Liver (tissue), 9 donors: ENCODE data around the gene BTN1A1. TPM values are rescaled to one million over a fixed set of nuclear protein-coding genes. Genes with fewer than 3 reads are reported as not detected.

Experiments used
- DNase-seq: peaks from one replicate; pipeline ENCODE4 v3.0.0-alpha.2; 2017; ENCODE audit warnings: low spot score
- H3K27ac ChIP-seq, 2 donors: one replicate each; pipeline ENCODE4 v1.7.0; 2013; ENCODE audit warnings: inconsistent platforms in 2 of 2, low read length in 2 of 2, control low read depth in 1 of 2, low read depth in 1 of 2, mild to moderate bottlenecking in 1 of 2
- H3K27me3 ChIP-seq, 4 donors: one replicate each; pipeline versions ENCODE4 v1.6.1 to v1.7.0; 2013; ENCODE audit warnings: low read length in 3 of 4, inconsistent platforms in 1 of 4, mild to moderate bottlenecking in 1 of 4, moderate library complexity in 1 of 4; ENCODE audit not compliant: control insufficient read depth in 4 of 4, insufficient read depth in 4 of 4
- H3K36me3 ChIP-seq, 4 donors: one replicate each; pipeline versions ENCODE4 v1.6.1 to v1.7.0; 2013; ENCODE audit warnings: low read length in 3 of 4, mild to moderate bottlenecking in 3 of 4, low read depth in 1 of 4, moderate library complexity in 1 of 4; ENCODE audit not compliant: control insufficient read depth in 4 of 4, insufficient read depth in 3 of 4
- H3K4me1 ChIP-seq, 4 donors: one replicate each; pipeline versions ENCODE4 v1.6.1 to v1.7.0; 2013; ENCODE audit warnings: low read length in 3 of 4, mild to moderate bottlenecking in 3 of 4, moderate library complexity in 1 of 4; ENCODE audit not compliant: control insufficient read depth in 4 of 4, insufficient read depth in 4 of 4
- H3K4me3 ChIP-seq, 3 donors: one replicate each; pipeline versions ENCODE4 v1.6.1 to v1.7.0; 2013; ENCODE audit warnings: low read length in 3 of 3, control low read depth in 1 of 3, low read depth in 1 of 3, mild to moderate bottlenecking in 1 of 3
- H3K9ac ChIP-seq, 2 donors: one replicate each; pipeline ENCODE4 v1.7.0; 2013; ENCODE audit warnings: low read length in 2 of 2, mild to moderate bottlenecking in 2 of 2, moderate library complexity in 2 of 2, control low read depth in 1 of 2, low read depth in 1 of 2
- H3K9me3 ChIP-seq, 4 donors: one replicate each; pipeline versions ENCODE4 v1.6.1 to v1.7.0; 2013; ENCODE audit warnings: low read length in 3 of 4; ENCODE audit not compliant: control insufficient read depth in 4 of 4
- FOXA1 ChIP-seq: IDR thresholded peaks from 2 replicates; pipeline ENCODE4 v1.6.1; 2016; ENCODE audit warnings: antibody characterized with exemption
- FOXA2 ChIP-seq: IDR thresholded peaks from 2 replicates; pipeline ENCODE4 v1.6.1; 2016; ENCODE audit warnings: antibody characterized with exemption
- HNF4A ChIP-seq, 2 donors: conservative IDR thresholded peaks; 2 replicates each; pipeline ENCODE4 v1.6.1; 2016; ENCODE audit warnings: antibody characterized with exemption in 2 of 2, mild to moderate bottlenecking in 2 of 2
- SP1 ChIP-seq: IDR thresholded peaks from 2 replicates; pipeline ENCODE4 v1.6.1; 2018; ENCODE audit warnings: antibody characterized with exemption, mild to moderate bottlenecking
- YY1 ChIP-seq: IDR thresholded peaks from 2 replicates; pipeline ENCODE4 v1.6.1; 2016; ENCODE audit warnings: antibody characterized with exemption, mild to moderate bottlenecking
- whole genome bisulfite sequencing: extraction: QIAGEN DNeasy Blood & Tissue Kit; methylation state at CpG from one replicate; pipeline ENCODE4 v1.1.7; 2013; 5-methylcytosine and 5-hydroxymethylcytosine counted together
- polyA plus RNA-seq, 2 donors: library from polyadenylated mRNA; stranded (reverse) in 1 of 2; unstranded in 1 of 2; fragments of 200-250 nt in 1 of 2; fragments of >200 nt in 1 of 2; fragmentation: Nextera tagmentation in 1 of 2; extraction: Ambion mirVana in 1 of 2; gene quantifications; one replicate each; pipeline versions ENCODE4 v1.2.1 to v1.2.3, GENCODE V29; 2013 to 2015
- total RNA-seq, 2 donors: library from RNA; depleted of rRNA; stranded (reverse); fragments of >200 nt; gene quantifications; one replicate each; pipeline ENCODE4 v1.2.3, GENCODE V29; 2014
- TF ChIP-seq, protein P1 (sequence below): IDR thresholded peaks from 2 replicates; pipeline ENCODE4 v1.6.1; 2016; ENCODE audit warnings: antibody characterized with exemption
- TF ChIP-seq, protein P2 (sequence below): IDR thresholded peaks from 2 replicates; pipeline ENCODE4 v1.6.1; 2016; ENCODE audit warnings: antibody characterized with exemption, mild to moderate bottlenecking
- TF ChIP-seq, protein P3 (sequence below): fragments of 150-350 bp; IDR thresholded peaks from 2 replicates; pipeline ENCODE4 v1.5.1; 2017; ENCODE audit warnings: improper control_type of control experiment, low read depth, low read length; ENCODE audit not compliant: missing input control
- TF ChIP-seq, protein P4 (sequence below): IDR thresholded peaks from 2 replicates; pipeline ENCODE4 v1.6.1; 2016; ENCODE audit warnings: antibody characterized with exemption
- donor health status: healthy.
- donor health status: healthy.
- donor health status: healthy.
- donor health status: healthy.
- donor health status: healthy.

The BTN1A1 gene
- total and polyA plus RNA-seq, 4 donors = 0.06 TPM; not detected in 3

GRCh38 chr6:26533532-26533931, 33.4 kb downstream of the BTN1A1 start:
- DNase-seq = no peak
- Histone ChIP-seq H3K4me1 (peaks cover 0 to 22% (median 13%) of the 10 kb centered on the region in 4 donors), H3K36me3 (no peaks in the 10 kb centered on the region), H3K27me3 (no peaks in the 10 kb centered on the region), H3K9me3 (no peaks in the 10 kb centered on the region), H3K9ac (no peak overlapping the region), H3K27ac (no peak overlapping the region), H3K4me3 (peak overlapping the region; percentile 73 to 78 (median 74))
- 7% methylated on average over 1 of the region's 1 CpG for WGBS
- TF ChIP-seq HNF4A (conservative IDR thresholded peaks at IDR 0.05) = no peak
- no peak for TF ChIP-seq FOXA1
- TF ChIP-seq, protein P1, sequence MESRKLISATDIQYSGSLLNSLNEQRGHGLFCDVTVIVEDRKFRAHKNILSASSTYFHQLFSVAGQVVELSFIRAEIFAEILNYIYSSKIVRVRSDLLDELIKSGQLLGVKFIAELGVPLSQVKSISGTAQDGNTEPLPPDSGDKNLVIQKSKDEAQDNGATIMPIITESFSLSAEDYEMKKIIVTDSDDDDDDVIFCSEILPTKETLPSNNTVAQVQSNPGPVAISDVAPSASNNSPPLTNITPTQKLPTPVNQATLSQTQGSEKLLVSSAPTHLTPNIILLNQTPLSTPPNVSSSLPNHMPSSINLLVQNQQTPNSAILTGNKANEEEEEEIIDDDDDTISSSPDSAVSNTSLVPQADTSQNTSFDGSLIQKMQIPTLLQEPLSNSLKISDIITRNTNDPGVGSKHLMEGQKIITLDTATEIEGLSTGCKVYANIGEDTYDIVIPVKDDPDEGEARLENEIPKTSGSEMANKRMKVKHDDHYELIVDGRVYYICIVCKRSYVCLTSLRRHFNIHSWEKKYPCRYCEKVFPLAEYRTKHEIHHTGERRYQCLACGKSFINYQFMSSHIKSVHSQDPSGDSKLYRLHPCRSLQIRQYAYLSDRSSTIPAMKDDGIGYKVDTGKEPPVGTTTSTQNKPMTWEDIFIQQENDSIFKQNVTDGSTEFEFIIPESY = no peak

DNA sequence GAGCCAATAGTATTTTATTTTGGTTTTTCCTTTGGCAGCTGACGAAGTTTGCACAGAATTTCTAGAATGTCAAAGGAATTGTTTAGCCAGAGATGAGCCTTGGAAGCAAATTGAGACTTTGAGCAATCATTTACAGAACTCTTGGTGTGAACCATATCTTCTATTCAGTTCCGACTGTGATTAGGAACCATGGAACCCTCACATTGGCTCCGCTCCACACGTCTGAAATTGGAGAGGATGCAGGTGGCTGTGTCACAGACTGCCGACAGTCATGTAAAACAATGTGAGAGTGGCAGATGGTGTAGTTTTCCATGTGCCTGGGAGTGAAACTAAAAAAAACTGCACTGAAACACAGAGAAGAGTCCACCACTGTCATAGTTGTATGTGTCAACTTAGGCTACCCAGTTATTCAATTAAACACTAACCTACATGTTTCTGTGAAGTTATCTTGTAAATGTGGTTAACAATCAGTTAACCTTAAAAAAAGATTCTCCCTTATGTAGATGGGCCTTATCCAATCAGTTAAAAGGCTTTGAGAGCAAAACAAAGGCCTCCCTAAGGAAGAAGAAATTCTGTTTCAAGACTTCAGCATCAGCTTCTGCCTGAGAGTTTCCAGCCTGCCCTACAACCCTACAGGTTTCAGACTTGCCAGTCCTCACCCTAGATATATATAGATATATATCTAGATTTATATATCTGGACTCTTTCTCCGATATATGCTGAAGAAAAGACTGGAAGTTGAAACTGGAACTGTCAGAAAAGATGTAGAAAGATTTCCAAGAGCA, 34.8 kb downstream of the BTN1A1 start:
- DNase-seq = no peak
- Histone ChIP-seq H3K27ac (no peak overlapping the region), H3K9ac (no peak overlapping the region), H3K27me3 (no peaks in the 10 kb centered on the region), H3K4me1 (peaks cover 0 to 27% (median 16%) of the 10 kb centered on the region in 4 donors), H3K4me3 (no peak overlapping the region), H3K9me3 (no peaks in the 10 kb centered on the region), H3K36me3 (no peaks in the 10 kb centered on the region)
- 87% methylated on average over 6 of the region's 6 CpGs for WGBS
- no peak for TF ChIP-seq SP1
- no peak for TF ChIP-seq HNF4A (conservative IDR thresholded peaks at IDR 0.05)
- TF ChIP-seq, protein P2, sequence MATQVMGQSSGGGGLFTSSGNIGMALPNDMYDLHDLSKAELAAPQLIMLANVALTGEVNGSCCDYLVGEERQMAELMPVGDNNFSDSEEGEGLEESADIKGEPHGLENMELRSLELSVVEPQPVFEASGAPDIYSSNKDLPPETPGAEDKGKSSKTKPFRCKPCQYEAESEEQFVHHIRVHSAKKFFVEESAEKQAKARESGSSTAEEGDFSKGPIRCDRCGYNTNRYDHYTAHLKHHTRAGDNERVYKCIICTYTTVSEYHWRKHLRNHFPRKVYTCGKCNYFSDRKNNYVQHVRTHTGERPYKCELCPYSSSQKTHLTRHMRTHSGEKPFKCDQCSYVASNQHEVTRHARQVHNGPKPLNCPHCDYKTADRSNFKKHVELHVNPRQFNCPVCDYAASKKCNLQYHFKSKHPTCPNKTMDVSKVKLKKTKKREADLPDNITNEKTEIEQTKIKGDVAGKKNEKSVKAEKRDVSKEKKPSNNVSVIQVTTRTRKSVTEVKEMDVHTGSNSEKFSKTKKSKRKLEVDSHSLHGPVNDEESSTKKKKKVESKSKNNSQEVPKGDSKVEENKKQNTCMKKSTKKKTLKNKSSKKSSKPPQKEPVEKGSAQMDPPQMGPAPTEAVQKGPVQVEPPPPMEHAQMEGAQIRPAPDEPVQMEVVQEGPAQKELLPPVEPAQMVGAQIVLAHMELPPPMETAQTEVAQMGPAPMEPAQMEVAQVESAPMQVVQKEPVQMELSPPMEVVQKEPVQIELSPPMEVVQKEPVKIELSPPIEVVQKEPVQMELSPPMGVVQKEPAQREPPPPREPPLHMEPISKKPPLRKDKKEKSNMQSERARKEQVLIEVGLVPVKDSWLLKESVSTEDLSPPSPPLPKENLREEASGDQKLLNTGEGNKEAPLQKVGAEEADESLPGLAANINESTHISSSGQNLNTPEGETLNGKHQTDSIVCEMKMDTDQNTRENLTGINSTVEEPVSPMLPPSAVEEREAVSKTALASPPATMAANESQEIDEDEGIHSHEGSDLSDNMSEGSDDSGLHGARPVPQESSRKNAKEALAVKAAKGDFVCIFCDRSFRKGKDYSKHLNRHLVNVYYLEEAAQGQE = no peak
- TF ChIP-seq FOXA2 = no peak
- TF ChIP-seq, protein P3, sequence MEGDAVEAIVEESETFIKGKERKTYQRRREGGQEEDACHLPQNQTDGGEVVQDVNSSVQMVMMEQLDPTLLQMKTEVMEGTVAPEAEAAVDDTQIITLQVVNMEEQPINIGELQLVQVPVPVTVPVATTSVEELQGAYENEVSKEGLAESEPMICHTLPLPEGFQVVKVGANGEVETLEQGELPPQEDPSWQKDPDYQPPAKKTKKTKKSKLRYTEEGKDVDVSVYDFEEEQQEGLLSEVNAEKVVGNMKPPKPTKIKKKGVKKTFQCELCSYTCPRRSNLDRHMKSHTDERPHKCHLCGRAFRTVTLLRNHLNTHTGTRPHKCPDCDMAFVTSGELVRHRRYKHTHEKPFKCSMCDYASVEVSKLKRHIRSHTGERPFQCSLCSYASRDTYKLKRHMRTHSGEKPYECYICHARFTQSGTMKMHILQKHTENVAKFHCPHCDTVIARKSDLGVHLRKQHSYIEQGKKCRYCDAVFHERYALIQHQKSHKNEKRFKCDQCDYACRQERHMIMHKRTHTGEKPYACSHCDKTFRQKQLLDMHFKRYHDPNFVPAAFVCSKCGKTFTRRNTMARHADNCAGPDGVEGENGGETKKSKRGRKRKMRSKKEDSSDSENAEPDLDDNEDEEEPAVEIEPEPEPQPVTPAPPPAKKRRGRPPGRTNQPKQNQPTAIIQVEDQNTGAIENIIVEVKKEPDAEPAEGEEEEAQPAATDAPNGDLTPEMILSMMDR = no peak
- TF ChIP-seq YY1 = no peak
- TF ChIP-seq, protein P4, sequence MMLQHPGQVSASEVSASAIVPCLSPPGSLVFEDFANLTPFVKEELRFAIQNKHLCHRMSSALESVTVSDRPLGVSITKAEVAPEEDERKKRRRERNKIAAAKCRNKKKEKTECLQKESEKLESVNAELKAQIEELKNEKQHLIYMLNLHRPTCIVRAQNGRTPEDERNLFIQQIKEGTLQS = no peak
